GM12878 (cell line): ENCODE measurements around the gene ABCC3. TPM values are rescaled to one million over a fixed set of nuclear protein-coding genes. Genes with fewer than 3 reads are reported as not detected.

ENCODE experiments used
- ATAC-seq: fragments of 200-7000 bp; cut with Tn5 transposase; 3 replicates; pipeline ENCODE4 v1.9.1; 2020; ENCODE audit warnings: mild to moderate bottlenecking, moderate library complexity
- BruUV-seq: library from RNA; stranded (reverse); fragments of 400-500 nt; replicated peaks from 2 replicates; lab custom pipeline; 2021; lab: Mats Ljungman, UMichigan
- CTCF ChIA-PET: fragments of 300-600 bp; sonication (Branson Sonifier 250); formaldehyde crosslinking; extraction: SDS; loops from one replicate; lab custom pipeline; 2021; ENCODE audit warnings: inconsistent platforms; lab: Yijun Ruan, JAX
- POLR2A ChIA-PET: fragments of 350-600 bp; formaldehyde crosslinking; extraction: SDS; loops from one replicate; lab custom pipeline; 2021; ENCODE audit warnings: inconsistent platforms; lab: Charles Lee
- RAD21 ChIA-PET: fragments of 300-600 bp; sonication (Branson Sonifier 250); formaldehyde crosslinking; loops from one replicate; lab custom pipeline; 2023; ENCODE audit warnings: antibody characterized with exemption; ENCODE audit not compliant: unreplicated experiment; lab: Charles Lee
- SMC1A ChIA-PET: fragments of 300-600 bp; sonication (Branson Sonifier 250); formaldehyde crosslinking; loops from one replicate; lab custom pipeline; 2023; ENCODE audit not compliant: unreplicated experiment, uncharacterized antibody; lab: Charles Lee
- DNase-seq: peaks from one replicate; pipeline ENCODE4 v3.0.0-alpha.2; 2011; ENCODE audit warnings: low read depth, low spot score
- FAIRE-seq: peaks from 3 replicates; lab custom pipeline; 2011; peaks lifted over from hg19 to GRCh38; lab: Jason Lieb, UNC
- H2AFZ ChIP-seq: 2 replicates; pipeline ENCODE4 v1.6.0; 2011; ENCODE audit warnings: low read depth, low read length, control low read depth; ENCODE audit not compliant: control insufficient read depth
- H3K27ac ChIP-seq: 2 replicates; pipeline ENCODE4 v1.5.1; 2011; ENCODE audit warnings: control low read depth; ENCODE audit not compliant: control insufficient read depth, insufficient read depth
- H3K27me3 ChIP-seq, 2 experiments: replicated peaks in 1 of 2; 2 replicates each; pipeline versions ENCODE4 v1.6.0 to v1.6.1; 2011; ENCODE audit warnings: low read length in 1 of 2; ENCODE audit not compliant: control insufficient read depth in 2 of 2, insufficient read depth in 2 of 2
- H3K36me3 ChIP-seq, 2 experiments: 2 replicates each; pipeline ENCODE4 v1.5.1; 2011; ENCODE audit warnings: low read length in 1 of 2; ENCODE audit not compliant: control insufficient read depth in 2 of 2, insufficient read depth in 2 of 2
- H3K4me1 ChIP-seq: 2 replicates; pipeline ENCODE4 v1.6.1; 2011; ENCODE audit warnings: mild to moderate bottlenecking, low read length, moderate library complexity, mixed read lengths; ENCODE audit not compliant: control insufficient read depth, insufficient read depth
- H3K4me2 ChIP-seq: 2 replicates; pipeline ENCODE4 v1.6.0; 2011; ENCODE audit warnings: control low read depth; ENCODE audit not compliant: control insufficient read depth, insufficient read depth
- H3K4me3 ChIP-seq: fragments of 200-600 bp; sonication (generic); 2 replicates; pipeline ENCODE4 v1.5.1; 2016
- H3K79me2 ChIP-seq: 2 replicates; pipeline ENCODE4 v1.6.0; 2011; ENCODE audit warnings: low read length; ENCODE audit not compliant: control insufficient read depth, insufficient read depth
- H3K9ac ChIP-seq: 2 replicates; pipeline ENCODE4 v1.8.0; 2011; ENCODE audit warnings: low read length, control low read depth, mixed read lengths; ENCODE audit not compliant: control insufficient read depth, insufficient read depth
- H3K9me3 ChIP-seq: replicated peaks from 3 replicates; pipeline ENCODE4 v1.5.1; 2011; ENCODE audit warnings: mild to moderate bottlenecking, low read length; ENCODE audit not compliant: control insufficient read depth, insufficient read depth
- H4K20me1 ChIP-seq: 2 replicates; pipeline ENCODE4 v1.6.0; 2011; ENCODE audit not compliant: control insufficient read depth, insufficient read depth
- CBFB ChIP-seq: IDR thresholded peaks from 2 replicates; pipeline ENCODE4 v1.6.1; 2016; ENCODE audit warnings: antibody characterized with exemption, low read depth
- CEBPB ChIP-seq, 2 experiments: fragments of 150-350 bp in 1 of 2; IDR thresholded peaks; 2 replicates each; pipeline ENCODE4 v1.6.1; 2012 to 2014; ENCODE audit warnings: low read depth in 2 of 2, low read length in 2 of 2, borderline replicate concordance in 1 of 2, inconsistent platforms in 1 of 2
- CHD4 ChIP-seq: fragments of 200-600 bp; sonication (generic); IDR thresholded peaks from 2 replicates; pipeline ENCODE4 v1.6.1; 2016; ENCODE audit warnings: mild to moderate bottlenecking
- HDGF ChIP-seq: fragments of 450-650 bp; IDR thresholded peaks from 2 replicates; pipeline ENCODE4 v1.6.1; 2016; ENCODE audit warnings: antibody characterized with exemption
- NRF1 ChIP-seq: conservative IDR thresholded peaks from 2 replicates; pipeline ENCODE4 v1.6.1; 2011; ENCODE audit warnings: mild to moderate bottlenecking, low read depth, low read length, improper control_type of control experiment
- RAD51 ChIP-seq: fragments of 450-650 bp; IDR thresholded peaks from 2 replicates; pipeline ENCODE4 v1.6.1; 2016; ENCODE audit warnings: moderate library complexity, mild to moderate bottlenecking, inconsistent platforms
- SRF ChIP-seq, 2 experiments: IDR thresholded peaks; 2 replicates each; pipeline ENCODE4 v1.6.1; 2011; ENCODE audit warnings: low read depth in 2 of 2, low read length in 2 of 2, mild to moderate bottlenecking in 1 of 2, moderate library complexity in 1 of 2
- SUPT20H ChIP-seq: IDR thresholded peaks from 2 replicates; pipeline ENCODE4 v1.6.1; 2011; ENCODE audit warnings: low read depth, mild to moderate bottlenecking, low read length, moderate library complexity, borderline replicate concordance; ENCODE audit not compliant: control insufficient read depth
- YY1 ChIP-seq: IDR thresholded peaks from 2 replicates; pipeline ENCODE4 v1.6.1; 2011; ENCODE audit warnings: low read depth, mild to moderate bottlenecking, low read length
- ZNF622 ChIP-seq: fragments of 450-650 bp; IDR thresholded peaks from 2 replicates; pipeline ENCODE4 v1.6.1; 2017; ENCODE audit warnings: mild to moderate bottlenecking, inconsistent platforms
- whole genome bisulfite sequencing: methylation state at CpG from one replicate; pipeline ENCODE4 v1.1.6; 2016; ENCODE audit warnings: low lambda C conversion rate; ENCODE audit not compliant: insufficient replicate concordance, insufficient coverage; ENCODE audit errors: missing lambda C conversion rate; 5-methylcytosine and 5-hydroxymethylcytosine counted together
- in situ Hi-C: fragments of 300-500 bp; cut with MboI; formaldehyde crosslinking; loops from 9 replicates; pipeline ENCODE4 v1.14.3; 2018; ENCODE audit warnings: mixed read lengths
- intact Hi-C: fragments of 100-400 bp; cut with micrococcal nuclease; formaldehyde crosslinking; loops from one replicate; pipeline ENCODE4 v1.14.2; 2022; ENCODE audit not compliant: unreplicated experiment
- polyA plus RNA-seq, 11 experiments: library from polyadenylated mRNA; depleted of rRNA in 4 of 11; unstranded in 6 of 11; stranded (reverse) in 5 of 11; fragments of >200 nt; fragmentation: Nextera tagmentation in 4 of 11; fragmentation: Illumina TruSeq in 1 of 11; extraction: Ambion mirVana in 4 of 11; extraction: Trizol in 1 of 11; gene quantifications; 1 replicate in 1 of 11; 2 replicates in 10 of 11; pipeline versions ENCODE4 v1.2.1 to v1.2.3, GENCODE V29; 2011 to 2016; ENCODE audit warnings: inconsistent platforms in 2 of 11, missing spikeins in 2 of 11, low read depth in 1 of 11
- total RNA-seq, 4 experiments: library from RNA; depleted of rRNA in 3 of 4; stranded (reverse); fragments of >200 nt in 3 of 4; fragmentation: Illumina TruSeq in 1 of 4; extraction: Trizol in 1 of 4; gene quantifications; 2 replicates each; pipeline versions ENCODE4 v1.2.1 to v1.2.3, GENCODE V29; 2013 to 2021
- TF ChIP-seq, protein P1 (sequence below): fragments of 450-650 bp; IDR thresholded peaks from 2 replicates; pipeline ENCODE4 v1.6.1; 2017; ENCODE audit warnings: low read depth, mild to moderate bottlenecking, moderate library complexity
- TF ChIP-seq, protein P2 (sequence below): fragments of 450-650 bp; formaldehyde crosslinking; IDR thresholded peaks from 2 replicates; pipeline ENCODE4 v1.5.0; 2022; ENCODE audit warnings: mild to moderate bottlenecking, missing genetic modification characterization
- TF ChIP-seq, protein P3 (sequence below): IDR thresholded peaks from 2 replicates; pipeline ENCODE4 v1.6.1; 2012; ENCODE audit warnings: low read depth, low read length, improper control_type of control experiment
- TF ChIP-seq, protein P4 (sequence below): IDR thresholded peaks from 2 replicates; pipeline ENCODE4 v1.6.1; 2011; ENCODE audit warnings: mild to moderate bottlenecking, low read depth, low read length, moderate library complexity; ENCODE audit not compliant: insufficient replicate concordance

Gene ABCC3
- total and polyA plus RNA-seq, 10 of the 15 experiments (the other 5 are each of a cell fraction or from before 2014, with no cell fraction given): 0.21 to 2.3 (median 0.71) TPM; not detected in 6

DNA sequence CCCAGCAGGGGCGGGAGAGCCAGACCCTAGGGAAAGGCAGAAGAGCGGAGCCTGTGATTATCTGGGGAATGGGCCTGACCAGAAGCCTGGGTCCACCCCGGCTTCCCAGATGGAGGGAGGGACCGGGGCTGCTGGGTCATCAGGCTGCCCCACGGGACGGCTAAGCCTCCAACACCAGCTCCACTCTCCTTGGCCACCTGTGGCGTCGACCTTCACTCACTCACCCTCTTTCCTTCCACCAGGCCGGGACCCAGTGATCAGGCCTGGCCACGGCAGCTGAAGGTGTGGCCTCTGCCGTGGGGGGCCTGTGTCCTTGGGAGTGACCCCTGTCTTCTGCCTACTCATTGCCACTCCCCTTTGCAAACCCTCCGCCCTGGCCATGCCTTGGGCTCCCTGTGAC, 22.4 kb upstream of the ABCC3 start (continued):
- no peak for TF ChIP-seq RAD51
- no peak for TF ChIP-seq YY1

DNA sequence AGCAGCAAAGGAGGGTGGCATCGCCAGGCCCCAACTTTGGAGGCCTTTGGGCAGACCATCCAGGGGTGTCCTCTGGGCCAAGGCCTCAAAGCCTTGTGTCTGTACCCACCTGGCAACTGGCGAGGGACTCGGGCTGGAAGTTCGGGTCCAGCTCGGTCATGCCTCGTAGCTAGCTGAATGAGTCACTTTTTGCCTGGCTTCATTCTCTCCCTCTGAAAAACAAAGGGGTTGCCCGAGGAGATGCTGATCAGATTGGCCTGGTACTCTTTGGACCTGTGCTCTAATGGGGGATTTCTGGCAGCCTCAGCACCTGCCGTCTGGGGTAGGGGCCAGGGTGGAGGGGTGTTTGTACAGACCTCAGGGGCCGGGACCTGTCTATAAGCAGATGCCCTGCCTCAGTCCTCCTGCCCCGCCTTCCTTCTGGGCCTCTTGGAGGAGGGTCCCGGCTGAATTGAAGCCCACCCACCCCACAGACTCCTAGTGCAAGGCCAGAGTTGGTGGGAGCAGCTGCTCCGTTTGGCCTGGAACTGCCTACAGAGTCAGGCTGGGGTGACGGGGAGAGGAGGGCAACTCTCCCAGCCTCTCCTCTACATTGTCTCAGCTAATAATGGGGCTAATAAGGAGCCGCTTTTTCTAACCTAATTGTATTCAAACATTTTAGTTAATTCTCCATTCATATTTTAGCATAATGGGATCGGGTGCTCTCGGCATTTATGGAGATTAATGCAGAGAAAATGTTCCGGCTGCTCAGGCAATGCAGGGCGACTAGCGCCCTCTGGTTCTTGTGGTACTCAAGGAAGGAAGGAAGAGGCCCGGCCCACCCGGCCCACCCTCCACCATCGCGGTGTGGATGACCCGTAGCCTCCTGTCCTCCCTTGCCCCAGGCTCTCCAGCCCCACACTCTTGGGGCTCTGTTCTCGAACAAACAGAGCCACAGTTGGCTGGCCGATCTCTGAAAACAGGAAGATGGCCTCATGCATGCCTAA, 21.4 kb upstream of the ABCC3 start:
- H3K4me1 ChIP-seq: no peaks in the 10 kb centered on the region
- 25% methylated on average over 25 of the region's 26 CpGs for WGBS
- H3K36me3 ChIP-seq: no peaks in the 10 kb centered on the region
- H3K4me2 ChIP-seq: no peak overlapping the region
- in situ Hi-C loops: no loop called here
- H4K20me1 ChIP-seq: no peaks in the 10 kb centered on the region
- POLR2A ChIA-PET: no interaction called here
- no peak for FAIRE-seq
- H3K27ac ChIP-seq: no peak overlapping the region
- no peak overlapping the region for H2AFZ ChIP-seq
- H3K27me3 ChIP-seq: peaks cover 0 to 6% of the 10 kb centered on the region in 2 experiments; a peak in 2 of 4 replicates
- no TSS peak for BruUV-seq
- SMC1A ChIA-PET: no interaction called here
- no peak overlapping the region for H3K4me3 ChIP-seq
- CTCF ChIA-PET: interaction anchor here (0.7 to 1.4 kb wide), 3 partner anchors 20 to 130 kb away, joined by 3 to 8 read pairs (median 5); no protein-coding TSS in a partner anchor
- no peak overlapping the region for H3K9ac ChIP-seq
- TF ChIP-seq CEBPB (IDR thresholded peaks at IDR 0.05; ENCODE audit: borderline replicate concordance in 1 of 2, low read depth in 2 of 2, low read length in 2 of 2) (no peak), HDGF (no peak), NRF1 (no peak), SUPT20H (no peak), SRF (IDR thresholded peaks at IDR 0.05; ENCODE audit: low read depth in 2 of 2, low read length in 2 of 2) (no peak), ZNF622 (no peak), CHD4 (no peak), CBFB (no peak)
- TF ChIP-seq, protein P1, sequence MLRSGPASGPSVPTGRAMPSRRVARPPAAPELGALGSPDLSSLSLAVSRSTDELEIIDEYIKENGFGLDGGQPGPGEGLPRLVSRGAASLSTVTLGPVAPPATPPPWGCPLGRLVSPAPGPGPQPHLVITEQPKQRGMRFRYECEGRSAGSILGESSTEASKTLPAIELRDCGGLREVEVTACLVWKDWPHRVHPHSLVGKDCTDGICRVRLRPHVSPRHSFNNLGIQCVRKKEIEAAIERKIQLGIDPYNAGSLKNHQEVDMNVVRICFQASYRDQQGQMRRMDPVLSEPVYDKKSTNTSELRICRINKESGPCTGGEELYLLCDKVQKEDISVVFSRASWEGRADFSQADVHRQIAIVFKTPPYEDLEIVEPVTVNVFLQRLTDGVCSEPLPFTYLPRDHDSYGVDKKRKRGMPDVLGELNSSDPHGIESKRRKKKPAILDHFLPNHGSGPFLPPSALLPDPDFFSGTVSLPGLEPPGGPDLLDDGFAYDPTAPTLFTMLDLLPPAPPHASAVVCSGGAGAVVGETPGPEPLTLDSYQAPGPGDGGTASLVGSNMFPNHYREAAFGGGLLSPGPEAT: no peak
- TF ChIP-seq, protein P2, sequence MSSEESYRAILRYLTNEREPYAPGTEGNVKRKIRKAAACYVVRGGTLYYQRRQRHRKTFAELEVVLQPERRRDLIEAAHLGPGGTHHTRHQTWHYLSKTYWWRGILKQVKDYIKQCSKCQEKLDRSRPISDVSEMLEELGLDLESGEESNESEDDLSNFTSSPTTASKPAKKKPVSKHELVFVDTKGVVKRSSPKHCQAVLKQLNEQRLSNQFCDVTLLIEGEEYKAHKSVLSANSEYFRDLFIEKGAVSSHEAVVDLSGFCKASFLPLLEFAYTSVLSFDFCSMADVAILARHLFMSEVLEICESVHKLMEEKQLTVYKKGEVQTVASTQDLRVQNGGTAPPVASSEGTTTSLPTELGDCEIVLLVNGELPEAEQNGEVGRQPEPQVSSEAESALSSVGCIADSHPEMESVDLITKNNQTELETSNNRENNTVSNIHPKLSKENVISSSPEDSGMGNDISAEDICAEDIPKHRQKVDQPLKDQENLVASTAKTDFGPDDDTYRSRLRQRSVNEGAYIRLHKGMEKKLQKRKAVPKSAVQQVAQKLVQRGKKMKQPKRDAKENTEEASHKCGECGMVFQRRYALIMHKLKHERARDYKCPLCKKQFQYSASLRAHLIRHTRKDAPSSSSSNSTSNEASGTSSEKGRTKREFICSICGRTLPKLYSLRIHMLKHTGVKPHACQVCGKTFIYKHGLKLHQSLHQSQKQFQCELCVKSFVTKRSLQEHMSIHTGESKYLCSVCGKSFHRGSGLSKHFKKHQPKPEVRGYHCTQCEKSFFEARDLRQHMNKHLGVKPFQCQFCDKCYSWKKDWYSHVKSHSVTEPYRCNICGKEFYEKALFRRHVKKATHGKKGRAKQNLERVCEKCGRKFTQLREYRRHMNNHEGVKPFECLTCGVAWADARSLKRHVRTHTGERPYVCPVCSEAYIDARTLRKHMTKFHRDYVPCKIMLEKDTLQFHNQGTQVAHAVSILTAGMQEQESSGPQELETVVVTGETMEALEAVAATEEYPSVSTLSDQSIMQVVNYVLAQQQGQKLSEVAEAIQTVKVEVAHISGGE: no peak
- TF ChIP-seq, protein P3, sequence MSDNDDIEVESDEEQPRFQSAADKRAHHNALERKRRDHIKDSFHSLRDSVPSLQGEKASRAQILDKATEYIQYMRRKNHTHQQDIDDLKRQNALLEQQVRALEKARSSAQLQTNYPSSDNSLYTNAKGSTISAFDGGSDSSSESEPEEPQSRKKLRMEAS: no peak
- TF ChIP-seq, protein P4, sequence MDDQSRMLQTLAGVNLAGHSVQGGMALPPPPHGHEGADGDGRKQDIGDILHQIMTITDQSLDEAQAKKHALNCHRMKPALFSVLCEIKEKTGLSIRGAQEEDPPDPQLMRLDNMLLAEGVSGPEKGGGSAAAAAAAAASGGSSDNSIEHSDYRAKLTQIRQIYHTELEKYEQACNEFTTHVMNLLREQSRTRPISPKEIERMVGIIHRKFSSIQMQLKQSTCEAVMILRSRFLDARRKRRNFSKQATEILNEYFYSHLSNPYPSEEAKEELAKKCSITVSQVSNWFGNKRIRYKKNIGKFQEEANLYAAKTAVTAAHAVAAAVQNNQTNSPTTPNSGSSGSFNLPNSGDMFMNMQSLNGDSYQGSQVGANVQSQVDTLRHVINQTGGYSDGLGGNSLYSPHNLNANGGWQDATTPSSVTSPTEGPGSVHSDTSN: no peak
- no peak for ATAC-seq
- DNase-seq: no peak
- RAD21 ChIA-PET: no interaction called here
- H3K9me3 ChIP-seq: no peaks in the 10 kb centered on the region
- no peaks in the 10 kb centered on the region for H3K79me2 ChIP-seq
- intact Hi-C loops: no loop called here
